GDM1 (cell line): Measurements from ENCODE around the gene APOL1.
"Not testable (repeated sequence)": the region's sequence is repeated elsewhere in the genome, so short reads cannot be mapped to it uniquely, and the experiment has no call there.

Experiments used
- DNase-seq: peaks from one replicate; lab custom pipeline; 2025; lab: John Stamatoyannopoulos, UW

Gene APOL1, protein sequence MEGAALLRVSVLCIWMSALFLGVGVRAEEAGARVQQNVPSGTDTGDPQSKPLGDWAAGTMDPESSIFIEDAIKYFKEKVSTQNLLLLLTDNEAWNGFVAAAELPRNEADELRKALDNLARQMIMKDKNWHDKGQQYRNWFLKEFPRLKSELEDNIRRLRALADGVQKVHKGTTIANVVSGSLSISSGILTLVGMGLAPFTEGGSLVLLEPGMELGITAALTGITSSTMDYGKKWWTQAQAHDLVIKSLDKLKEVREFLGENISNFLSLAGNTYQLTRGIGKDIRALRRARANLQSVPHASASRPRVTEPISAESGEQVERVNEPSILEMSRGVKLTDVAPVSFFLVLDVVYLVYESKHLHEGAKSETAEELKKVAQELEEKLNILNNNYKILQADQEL

DNA sequence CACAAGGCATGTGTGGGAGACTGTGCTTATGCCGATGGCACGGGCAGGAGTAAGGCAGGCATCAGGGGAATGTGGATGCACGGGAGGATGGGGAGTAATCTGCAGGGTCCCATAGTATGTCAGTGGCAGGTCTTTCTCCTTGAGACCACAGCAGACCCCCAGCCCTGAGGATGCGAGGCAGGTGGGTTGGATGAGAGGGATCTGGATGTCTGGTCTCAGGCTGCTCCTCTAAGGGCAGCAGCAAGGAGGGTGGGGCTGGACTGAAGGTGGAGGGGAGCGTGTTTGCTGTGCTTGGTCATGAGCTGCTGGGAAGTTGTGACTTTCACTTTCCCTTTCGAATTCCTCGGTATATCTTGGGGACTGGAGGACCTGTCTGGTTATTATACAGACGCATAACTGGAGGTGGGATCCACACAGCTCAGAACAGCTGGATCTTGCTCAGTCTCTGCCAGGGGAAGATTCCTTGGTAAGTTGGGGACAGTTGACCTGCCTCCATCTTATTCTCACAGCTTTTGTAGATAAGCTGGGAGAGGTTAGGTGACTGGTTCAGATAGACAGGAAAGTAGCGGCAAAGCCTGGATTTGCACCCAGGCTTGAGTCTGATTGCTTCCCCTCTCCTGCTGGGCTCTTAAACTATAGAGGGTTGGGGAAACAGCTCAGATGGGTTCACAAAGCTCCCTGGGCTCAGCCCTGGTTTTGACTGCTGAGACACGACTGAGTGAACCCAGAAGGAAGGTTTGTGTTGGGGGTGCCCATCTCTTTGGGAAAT, at the start of gene APOL1:
TSS of gene APOL1 (plus strand) at position 380 of the 769 bp plus-strand sequence. CDS start 1,823 bp downstream, outside the sequence.
- DNase-seq: peak; percentile 44

DNA sequence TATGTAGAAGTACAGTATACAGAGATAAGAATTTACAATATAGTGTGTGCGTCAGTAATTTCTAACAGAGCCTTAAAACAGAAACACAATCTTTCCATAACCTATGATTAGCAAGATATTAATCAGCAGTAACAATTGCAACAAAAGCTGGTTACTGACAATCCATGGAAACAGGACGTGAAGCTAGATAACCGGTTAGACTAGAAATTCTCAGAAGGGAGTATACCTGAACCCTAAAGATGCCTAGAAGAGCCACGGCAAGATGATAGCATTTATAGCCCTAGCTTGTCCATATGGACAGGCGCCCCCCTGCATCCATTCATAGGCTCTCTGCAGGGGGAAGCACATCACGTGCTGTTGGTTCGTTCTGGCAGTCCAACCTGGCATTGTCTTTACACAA, 49.5 kb upstream of the APOL1 start:
- DNase-seq: not testable (repeated sequence)

DNA sequence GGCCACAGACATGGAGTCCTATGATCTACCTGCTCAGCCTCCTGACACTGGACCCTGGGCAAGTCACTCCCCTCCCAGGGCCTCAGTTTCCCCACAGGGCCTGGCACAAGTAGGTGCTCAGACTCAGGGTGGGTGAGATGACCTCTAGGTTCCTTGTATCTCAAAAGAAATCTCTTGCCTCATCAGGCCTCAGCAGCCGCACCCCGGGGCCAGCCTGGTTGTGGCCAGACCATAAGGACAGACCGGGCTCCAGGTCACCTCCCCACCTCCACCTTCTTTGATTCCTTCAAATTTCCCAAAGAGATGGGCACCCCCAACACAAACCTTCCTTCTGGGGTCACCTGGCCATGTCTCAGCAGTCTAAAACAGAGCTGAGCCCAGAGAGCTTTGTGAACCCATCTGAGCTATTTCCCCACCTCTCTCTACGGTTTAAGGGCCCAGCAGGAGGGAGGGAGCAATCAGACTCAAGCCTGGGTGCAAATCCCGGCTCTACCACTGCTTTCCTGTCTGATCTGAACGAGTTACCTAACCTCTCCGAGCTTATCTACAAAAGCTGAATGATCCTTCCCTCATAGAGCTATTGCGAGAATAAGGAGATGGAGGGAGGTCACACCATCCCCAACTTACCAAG, 48.8 kb upstream of the APOL1 start:
- DNase-seq: no peak

DNA sequence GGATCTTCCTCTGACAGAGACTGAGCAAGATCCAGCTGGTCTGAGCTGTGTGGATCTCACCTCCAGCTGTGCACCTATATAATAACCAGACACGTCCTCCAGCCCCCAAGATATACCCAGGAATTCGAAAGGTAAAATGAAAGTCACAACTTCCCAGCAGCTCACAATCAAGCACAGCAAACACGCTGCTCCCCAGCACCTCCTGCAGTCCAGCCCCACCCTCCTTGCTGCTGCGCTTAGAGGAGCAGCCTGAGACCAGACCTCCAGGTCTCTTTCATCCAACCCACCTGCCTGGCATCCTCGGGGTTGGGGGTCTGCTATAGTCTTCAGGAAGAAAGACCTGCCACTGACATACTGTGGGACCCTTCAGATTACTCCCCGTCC, 48.3 kb upstream of the APOL1 start:
- no peak for DNase-seq

DNA sequence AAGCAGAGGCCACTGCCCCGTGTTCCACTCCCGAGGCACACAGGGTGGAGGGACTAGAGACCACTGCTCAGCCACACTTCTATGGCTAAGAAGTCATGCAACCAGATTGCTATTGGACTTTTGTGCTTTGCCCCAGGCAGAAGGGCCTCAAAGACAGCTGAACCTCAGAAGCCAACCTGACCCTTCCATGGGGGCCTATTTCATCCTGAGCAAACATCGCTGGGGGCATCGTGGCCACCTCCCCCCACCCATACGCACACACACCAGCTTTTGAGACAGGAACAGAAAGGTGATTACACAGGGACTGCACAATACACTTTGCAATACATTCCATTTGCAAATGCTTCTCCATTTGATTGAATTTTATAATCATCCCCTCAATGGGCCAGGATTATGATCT, 47.4 kb upstream of the APOL1 start:
- not testable (repeated sequence) for DNase-seq

DNA sequence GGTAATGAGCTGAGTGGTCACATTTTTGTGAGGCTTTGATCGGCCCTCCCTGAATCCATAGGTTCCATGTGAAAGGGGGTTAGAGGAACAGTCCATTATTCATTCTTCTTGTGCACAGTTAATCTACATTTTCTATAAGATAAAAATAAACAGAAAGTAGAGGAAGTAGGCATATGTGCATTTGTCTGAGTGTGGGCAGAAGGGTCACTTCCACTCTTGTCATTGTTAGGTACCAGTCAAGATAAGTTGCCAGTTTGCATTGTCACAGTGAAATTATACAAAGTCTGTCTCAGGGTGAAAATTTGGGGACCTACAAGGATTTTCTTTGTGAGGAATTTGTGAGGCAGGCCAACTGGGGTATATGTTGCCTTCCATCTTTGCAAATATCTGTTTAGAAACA, 46.7 kb upstream of the APOL1 start:
- DNase-seq: no peak

DNA sequence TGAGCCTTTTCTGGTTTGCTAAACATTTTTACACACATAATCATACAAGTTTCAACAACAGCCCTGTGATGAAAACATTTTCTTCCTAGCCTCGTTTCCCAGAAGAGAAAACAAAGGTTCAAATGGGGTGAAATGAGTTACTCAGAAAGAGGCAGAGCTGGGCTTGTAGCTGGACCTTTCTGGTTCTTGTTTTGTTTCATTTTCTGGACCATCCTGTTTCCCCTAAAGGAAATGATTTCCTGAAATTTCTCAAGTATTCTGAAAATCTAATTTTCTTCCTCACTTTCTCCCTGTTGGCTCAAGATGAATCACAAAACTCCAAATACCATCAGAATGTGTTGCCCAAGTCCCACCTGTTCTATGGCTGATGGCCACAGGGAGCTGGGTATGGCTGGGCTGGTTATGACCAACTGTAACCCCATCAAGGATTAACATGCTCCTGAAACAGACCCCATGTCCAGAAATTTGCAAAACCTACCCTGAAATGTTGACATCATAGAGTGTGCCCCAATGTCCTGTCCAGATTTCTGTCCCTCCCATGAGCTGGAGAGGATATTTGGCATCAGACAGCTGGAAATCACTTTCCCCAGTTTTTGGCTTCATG, 44.7 kb upstream of the APOL1 start:
- no peak for DNase-seq

DNA sequence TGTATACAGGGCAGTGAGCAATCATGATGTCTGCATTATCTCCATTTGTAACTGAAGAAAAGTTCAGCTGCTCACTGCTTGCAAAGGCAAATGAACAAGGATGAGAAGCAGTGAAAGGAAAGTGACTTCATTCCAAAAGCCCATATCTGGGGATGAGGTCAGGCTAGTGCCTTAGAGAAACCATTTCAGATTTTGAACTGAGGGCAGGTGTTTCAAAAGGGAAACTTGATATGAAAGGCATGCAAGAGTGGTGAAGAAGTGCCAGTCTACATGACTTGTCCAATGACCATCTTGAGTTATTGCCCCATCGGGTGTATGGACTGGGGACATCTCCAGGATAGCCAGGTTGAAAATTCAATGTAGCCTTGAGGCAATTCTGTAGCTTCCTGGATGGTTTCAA, 44.0 kb upstream of the APOL1 start:
- no peak for DNase-seq

DNA sequence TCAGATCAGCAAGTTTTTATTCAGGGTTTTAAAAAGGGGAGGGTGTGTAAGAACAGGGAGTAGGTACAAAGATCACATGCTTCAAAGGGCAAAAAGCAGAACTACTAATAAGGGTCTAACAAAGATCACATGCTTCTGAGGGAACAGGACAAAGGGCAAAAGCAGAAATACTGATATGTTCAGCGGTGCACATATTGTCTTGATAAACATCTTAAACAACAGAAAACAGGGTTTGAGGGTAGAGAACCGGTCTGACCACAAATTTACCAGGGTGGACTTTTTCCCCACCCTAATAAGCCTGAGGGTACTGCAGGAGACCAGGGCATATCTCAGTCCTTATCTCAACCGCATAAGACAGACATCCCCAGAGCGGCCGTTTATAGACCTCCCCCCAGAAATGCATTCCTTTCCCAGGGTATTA, 43.4 kb upstream of the APOL1 start:
- DNase-seq: not testable (repeated sequence)

DNA sequence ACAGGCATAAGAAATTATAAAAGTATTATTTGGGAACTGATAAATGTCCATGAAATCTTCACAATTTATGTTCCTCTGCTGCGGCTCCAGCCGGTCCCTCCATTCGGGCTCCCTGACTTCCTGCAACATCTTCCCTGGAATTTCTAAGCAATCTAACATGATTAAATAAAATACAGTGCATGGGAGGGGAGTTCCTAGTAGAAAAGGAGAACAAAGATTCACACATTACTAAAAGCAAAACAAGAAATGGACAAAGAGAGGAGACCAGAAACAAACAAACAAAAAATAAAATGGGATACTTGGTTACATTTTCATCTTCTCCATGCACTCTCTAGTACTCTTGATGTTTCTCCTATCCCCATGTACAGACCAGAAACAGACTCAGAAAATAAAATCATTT, 42.7 kb upstream of the APOL1 start:
- DNase-seq: no peak

DNA sequence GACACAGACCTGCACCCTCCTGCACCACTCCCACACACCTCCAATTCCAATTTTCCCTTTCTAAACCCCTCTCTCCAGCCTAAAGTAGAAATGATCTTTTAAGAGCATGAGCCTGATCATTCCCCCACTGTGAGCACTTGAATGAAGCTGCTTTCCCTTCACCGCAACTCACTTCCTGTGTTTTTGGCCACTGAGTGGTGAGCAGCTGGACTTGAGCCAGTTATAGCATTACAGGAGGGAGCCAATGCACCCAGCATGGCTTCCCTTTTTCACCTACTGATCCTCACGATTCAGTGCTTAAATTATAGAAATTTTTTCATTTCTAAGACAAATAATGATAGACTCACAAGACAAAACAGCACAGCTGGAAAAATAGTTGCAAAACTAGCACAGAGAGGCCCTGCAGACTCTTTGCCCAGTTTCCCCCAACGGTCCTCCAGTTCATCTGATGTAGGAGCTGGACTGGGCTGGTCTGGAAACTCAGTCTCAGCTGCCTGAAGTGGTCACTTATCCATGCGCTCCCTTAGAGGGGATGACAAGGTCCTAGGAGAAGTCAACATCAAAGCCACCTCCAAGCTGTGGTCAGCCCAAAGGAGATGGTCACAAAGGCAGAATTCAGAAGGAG, 41.6 kb upstream of the APOL1 start:
- DNase-seq: peak; percentile 54

DNA sequence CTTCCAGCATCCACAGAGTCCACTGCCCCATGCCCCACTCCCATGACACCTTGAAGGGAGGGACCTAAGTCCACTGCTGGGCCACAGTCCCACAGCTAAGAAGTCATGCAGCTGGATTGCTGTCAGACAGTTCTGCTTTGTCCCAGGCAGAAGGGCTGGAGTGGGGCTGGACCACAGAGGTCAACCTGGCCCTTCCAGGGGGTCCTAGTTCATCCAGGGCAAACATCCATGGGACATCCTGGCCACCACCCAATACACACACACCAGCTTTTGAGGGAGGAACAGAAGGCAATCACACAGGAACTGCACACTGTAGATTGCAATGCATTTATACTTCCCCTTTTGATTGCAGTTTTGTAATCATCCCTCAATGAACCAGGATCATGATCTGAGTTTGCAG, 40.0 kb upstream of the APOL1 start:
- peak; percentile 27 for DNase-seq

DNA sequence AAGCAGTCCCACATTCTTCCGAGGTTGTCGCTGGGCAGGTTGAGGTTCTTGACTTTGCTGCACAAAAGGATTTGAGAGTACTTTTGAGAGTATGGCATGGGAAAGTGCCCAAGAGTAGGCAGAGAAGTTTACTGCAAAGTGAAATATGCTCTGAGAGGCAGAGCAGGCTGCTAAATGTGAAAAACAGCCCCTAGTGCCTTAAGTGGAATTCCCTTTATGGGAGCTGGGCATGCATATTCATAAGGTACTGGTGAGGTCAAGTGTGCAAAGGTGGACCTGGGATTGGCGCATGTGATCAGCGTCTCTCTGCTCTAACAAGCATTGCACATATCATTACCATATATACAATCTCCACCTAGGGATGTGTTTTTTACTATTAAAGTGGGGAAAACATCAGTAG, 39.3 kb upstream of the APOL1 start:
- DNase-seq: no peak

DNA sequence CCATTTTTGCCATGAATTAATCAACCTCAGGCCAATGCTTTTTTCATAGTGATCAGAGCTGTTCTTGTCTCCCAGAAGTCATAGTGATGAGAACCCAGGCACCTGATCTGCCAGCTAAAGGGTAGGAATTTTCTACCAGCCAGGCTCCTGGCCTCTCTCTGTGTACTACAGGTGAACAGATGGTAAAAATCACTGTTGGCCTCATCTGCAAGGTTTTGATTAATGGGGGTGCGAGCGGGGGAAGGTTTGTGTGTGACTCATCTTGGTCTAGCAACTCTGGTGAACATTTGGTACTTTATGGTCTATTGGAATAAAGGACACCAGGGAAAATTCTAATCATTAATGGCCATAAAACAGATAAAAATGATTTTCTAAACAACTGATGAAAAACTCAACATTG, 37.0 kb upstream of the APOL1 start:
- no peak for DNase-seq

DNA sequence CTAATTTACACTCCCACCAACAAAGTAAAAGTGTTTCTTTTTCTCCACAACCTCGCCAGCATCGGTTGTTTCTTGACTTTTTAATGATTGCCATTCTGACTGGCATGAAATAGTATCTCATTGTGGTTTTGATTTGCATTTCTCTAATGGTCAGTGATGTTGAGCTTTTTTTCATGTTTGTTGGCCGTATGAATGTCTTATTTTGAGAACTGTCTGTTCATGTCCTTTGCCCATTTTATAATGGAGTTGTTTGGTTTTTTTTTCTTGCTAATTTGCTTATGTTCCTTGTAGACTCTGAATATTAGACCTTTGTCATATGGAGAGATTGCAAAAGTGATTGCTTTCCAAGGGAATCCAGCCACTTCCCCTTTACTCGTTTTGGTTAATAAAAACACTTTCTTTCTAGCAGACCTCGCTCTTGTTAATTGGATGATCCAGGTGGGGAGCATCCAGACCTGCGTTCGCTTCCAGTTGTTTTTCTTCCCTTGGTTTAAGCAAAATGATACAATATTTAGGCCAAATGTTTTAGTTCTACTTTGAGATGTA, 34.2 kb upstream of the APOL1 start:
- DNase-seq: no peak

DNA sequence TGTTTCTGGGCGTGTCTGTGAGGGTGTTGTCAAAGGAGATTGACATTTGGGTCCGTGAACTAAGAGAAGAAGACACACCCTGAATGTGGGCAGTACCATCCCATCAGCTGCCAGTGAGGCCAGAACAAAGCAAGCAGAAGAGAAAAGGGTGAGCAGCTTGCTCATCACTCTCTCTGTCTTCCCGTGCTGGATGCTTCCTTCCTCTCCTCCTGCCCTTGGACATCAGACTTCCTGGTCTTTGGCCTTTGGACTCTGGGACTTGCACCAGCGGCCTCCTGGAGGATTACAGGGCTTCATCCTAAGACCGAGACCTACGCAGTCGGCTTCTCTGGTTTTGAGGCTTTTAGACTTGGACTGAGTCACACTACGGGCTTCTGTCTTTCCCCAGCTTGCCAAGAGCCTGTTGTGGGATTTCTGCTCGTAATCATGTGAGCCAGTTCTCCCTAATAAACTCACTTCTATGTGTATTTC, 32.4 kb upstream of the APOL1 start:
- DNase-seq: no peak

DNA sequence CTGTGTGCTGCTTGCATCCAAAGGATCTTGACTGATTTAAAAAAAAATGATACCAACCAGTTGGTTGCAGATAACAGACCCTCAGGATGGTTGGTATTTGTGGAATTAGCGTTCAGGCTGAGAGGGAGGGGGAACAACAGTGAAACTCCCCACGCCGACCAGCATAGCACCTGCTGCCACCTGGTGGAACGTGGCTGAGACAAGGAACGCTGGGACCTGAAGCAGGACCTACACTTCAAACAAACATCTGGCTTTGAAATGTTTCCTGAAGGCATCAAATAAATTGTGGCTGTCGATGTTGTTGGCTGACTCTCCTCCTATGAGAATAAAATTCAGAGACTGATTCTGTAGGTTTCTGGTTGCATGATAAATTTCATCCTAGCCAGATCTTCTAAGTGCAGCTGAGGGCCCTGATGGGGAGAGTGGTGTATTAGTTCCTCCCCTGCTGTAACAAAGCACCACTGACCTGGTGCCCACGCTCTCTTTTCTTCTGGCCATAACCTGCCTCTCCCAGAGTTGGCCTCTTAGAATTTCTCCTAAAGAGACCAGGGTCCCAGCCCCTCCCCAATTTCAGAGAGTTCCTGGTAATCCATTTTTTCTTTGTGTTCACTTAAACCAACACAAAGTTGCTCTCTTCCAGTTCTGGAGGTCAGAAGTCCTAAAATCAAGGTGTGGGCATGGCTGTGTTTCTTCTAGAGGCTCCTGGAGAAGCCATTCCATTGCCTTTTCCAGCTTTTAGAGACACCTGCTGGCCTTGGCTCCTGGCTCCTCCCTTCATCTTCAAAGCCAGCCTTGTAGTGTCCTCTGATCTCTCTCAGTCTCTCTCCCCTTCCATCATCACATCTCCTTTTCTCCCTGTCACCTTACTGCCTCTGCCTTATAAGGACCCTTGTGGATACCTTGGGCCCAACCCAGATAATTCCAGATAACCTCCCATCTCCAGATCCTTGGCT, 30.9 kb upstream of the APOL1 start:
- DNase-seq: no peak

DNA sequence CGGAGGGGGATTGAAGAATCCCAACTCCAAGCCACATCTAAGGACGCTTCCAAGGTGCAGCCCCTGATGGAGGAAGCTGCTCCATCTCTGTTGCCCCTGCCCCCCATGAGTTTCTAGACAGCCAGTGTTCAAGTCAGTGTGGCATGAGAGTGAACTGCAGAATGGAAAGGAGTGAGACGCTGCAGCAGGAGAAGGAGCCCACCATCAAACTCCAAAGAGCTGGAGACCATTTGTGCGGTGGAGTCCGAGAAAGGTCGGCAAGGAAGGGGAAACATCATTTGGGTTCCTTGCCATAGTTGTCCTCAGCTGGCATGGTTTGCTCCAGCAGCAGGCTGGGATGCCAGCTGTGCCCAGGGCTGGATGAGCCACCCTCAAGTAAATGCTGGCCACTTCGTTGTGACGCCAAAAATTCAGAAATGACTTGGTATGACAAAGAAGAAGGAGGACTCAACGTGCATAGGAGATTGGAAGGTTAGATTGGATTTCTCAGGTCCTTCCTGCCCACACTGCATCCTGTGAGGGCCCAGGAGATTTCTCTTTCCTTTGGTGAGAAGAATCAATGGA, 30.0 kb upstream of the APOL1 start:
- DNase-seq: no peak

DNA sequence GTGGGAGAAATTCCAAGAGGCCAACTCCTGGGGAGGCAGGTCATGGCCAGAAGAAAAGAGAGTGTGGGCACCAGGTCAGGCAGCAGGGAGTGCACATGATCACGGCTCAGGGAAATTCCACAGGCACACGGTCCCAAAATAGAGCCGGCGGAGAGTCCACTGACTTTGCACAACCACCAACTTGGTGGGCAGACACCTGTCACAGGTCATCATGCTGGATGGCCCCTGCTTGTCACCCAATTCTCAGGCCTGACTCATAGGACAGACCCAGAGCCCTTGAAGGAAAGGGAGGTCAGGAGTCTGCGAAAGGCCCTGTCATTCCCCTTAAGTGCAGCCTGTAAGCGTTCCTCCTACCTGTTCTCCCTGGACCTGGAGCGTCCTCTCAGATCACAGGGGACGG, 29.4 kb upstream of the APOL1 start:
- no peak for DNase-seq

DNA sequence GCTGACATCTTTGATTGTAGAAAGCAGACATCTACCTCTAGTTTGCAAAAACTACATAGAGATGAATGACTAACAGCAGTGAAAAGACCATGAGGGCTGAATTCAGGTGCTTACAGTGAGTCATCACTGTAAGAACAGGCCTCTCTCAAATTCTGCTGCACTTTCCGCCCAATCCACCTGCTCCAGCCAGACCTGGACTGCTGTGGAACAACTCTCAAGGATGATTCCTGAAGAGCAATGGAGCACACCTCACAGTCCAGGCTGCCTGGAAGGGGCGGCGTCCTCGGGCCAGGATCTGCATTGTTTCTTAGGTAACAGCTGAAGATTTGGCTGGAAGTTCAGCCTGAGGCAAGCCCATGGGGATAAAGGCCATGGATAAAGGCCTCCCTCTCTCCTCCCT, 28.7 kb upstream of the APOL1 start:
- DNase-seq: no peak
